HG03097 (cell line): Measurements from ENCODE around the gene PPTC7.
"Not testable (repeated sequence)": the region's sequence is repeated elsewhere in the genome, so short reads cannot be mapped to it uniquely, and the experiment has no call there.

Source experiments
- ATAC-seq: cut with Tn5 transposase; IDR thresholded peaks from one replicate; pipeline ENCODE4 v1.9.1; 2021; ENCODE audit not compliant: unreplicated experiment, low FRiP score

Gene PPTC7

GRCh38 chr12:110583137-110584059, at the start of gene PPTC7:
Gene PPTC7, minus strand, starts transcription at chr12:110583318. Its CDS starts 287 bp downstream, at chr12:110583031.
- ATAC-seq: peak; percentile 87

- no peak for ATAC-seq
Observed at GRCh38 chr12:110627500-110628195, 44.5 kb upstream of the PPTC7 start.

GRCh38 chr12:110622582-110622981, 39.5 kb upstream of the PPTC7 start:
- ATAC-seq: no peak

GRCh38 chr12:110619534-110619953, 36.4 kb upstream of the PPTC7 start:
- no peak for ATAC-seq

GRCh38 chr12:110616471-110617115, 33.5 kb upstream of the PPTC7 start:
- no peak for ATAC-seq

GRCh38 chr12:110615171-110615570, 32.1 kb upstream of the PPTC7 start:
- ATAC-seq: no peak

- ATAC-seq: peak; percentile 94
Observed at GRCh38 chr12:110613771-110614684, 30.9 kb upstream of the PPTC7 start, which contains the start of gene TCTN1. Gene TCTN1, plus strand, starts transcription at chr12:110614129. Its CDS starts 54 bp downstream, at chr12:110614183.

- ATAC-seq: no peak
Observed at GRCh38 chr12:110613071-110613770, 30.1 kb upstream of the PPTC7 start.

GRCh38 chr12:110606253-110606611, 23.1 kb upstream of the PPTC7 start:
- ATAC-seq: no peak

- peak; percentile 41 for ATAC-seq
Observed at GRCh38 chr12:110602085-110602814, 19.1 kb upstream of the PPTC7 start.

- no peak for ATAC-seq
Observed at GRCh38 chr12:110600254-110600653, 17.1 kb upstream of the PPTC7 start.

GRCh38 chr12:110599334-110599733, 16.2 kb upstream of the PPTC7 start:
- no peak for ATAC-seq

GRCh38 chr12:110597885-110598284, 14.8 kb upstream of the PPTC7 start:
- no peak for ATAC-seq

- not testable (repeated sequence) for ATAC-seq
Observed at GRCh38 chr12:110592919-110593318, 9.8 kb upstream of the PPTC7 start.

- ATAC-seq: no peak
Observed at GRCh38 chr12:110592078-110592477, 9.0 kb upstream of the PPTC7 start.

- no peak for ATAC-seq
Observed at GRCh38 chr12:110591451-110592051, 8.4 kb upstream of the PPTC7 start.

GRCh38 chr12:110590806-110591326, 7.7 kb upstream of the PPTC7 start:
- peak; percentile 76 for ATAC-seq

- ATAC-seq: no peak
Observed at GRCh38 chr12:110590059-110590458, 6.9 kb upstream of the PPTC7 start.
